Lower leg skin (tissue), 4 donors: ENCODE results near the gene PRTN3. TPM values are rescaled to one million over a fixed set of nuclear protein-coding genes. Genes with fewer than 3 reads are reported as not detected.
"Not testable (repeated sequence)": the region's sequence is repeated elsewhere in the genome, so short reads cannot be mapped to it uniquely, and the experiment has no call there.

Experiments used
- DNase-seq, 2 donors: peaks; one replicate each; pipeline ENCODE4 v3.0.0-alpha.2; 2019; ENCODE audit warnings: low spot score in 2 of 2
- H3K4me3 ChIP-seq: fragments of 200-600 bp; sonication (generic); 2 replicates; pipeline ENCODE4 v1.5.1; 2017; ENCODE audit warnings: mild to moderate bottlenecking, low read depth; ENCODE audit not compliant: poor library complexity, severe bottlenecking
- CTCF ChIP-seq, 3 donors: fragments of 450-650 bp; IDR thresholded peaks; one replicate each; pipeline ENCODE4 v1.5.1; 2016; ENCODE audit warnings: antibody characterized with exemption in 3 of 3, mild to moderate bottlenecking in 3 of 3, moderate library complexity in 2 of 3
- POLR2A ChIP-seq, 2 donors: fragments of 450-650 bp; IDR thresholded peaks; one replicate each; pipeline ENCODE4 v1.6.1; 2016 to 2017; ENCODE audit warnings: antibody characterized with exemption in 2 of 2, mild to moderate bottlenecking in 1 of 2, moderate library complexity in 1 of 2
- WGBS, 2 donors: methylation state at CpG; one replicate each; pipeline ENCODE4 v1.1.5; 2018; 5-methylcytosine and 5-hydroxymethylcytosine counted together
- intact Hi-C: fragments of 100-400 bp; cut with DNase I; formaldehyde crosslinking; loops from one replicate; pipeline ENCODE4 v1.15.0; 2023; ENCODE audit warnings: low total_unique reads
- total RNA-seq, 4 donors: library from RNA; depleted of rRNA; stranded (reverse); fragments of >200 nt; gene quantifications; one replicate each; pipeline ENCODE4 v1.1.0, GENCODE V29; 2016

PRTN3 gene
- total RNA-seq, 4 donors from 2014 or later, result 0.86 TPM; not detected in 3

- 91 to 92% methylated on average over 30 of the region's 30 CpGs for WGBS, 2 donors
- intact Hi-C loops, result no loop called here
- no peak for DNase-seq
- H3K4me3 ChIP-seq, result no peak overlapping the region
- TF ChIP-seq POLR2A (IDR thresholded peaks at IDR 0.05) (no peak), CTCF (IDR thresholded peaks at IDR 0.05) (no peak)
Observed at GRCh38 chr19:888581-889385, 48.0 kb downstream of the PRTN3 start.

GRCh38 chr19:889662-890295, 49.0 kb downstream of the PRTN3 start:
- DNase-seq, result no peak
- intact Hi-C loops, result no loop called here
- WGBS, 2 donors, result 93% methylated on average over 19 to 22 of the region's 26 CpGs
- H3K4me3 ChIP-seq, result no peak overlapping the region
- TF ChIP-seq POLR2A (IDR thresholded peaks at IDR 0.05) (no peak), CTCF (IDR thresholded peaks at IDR 0.05) (no peak)

- DNase-seq, result no peak
- intact Hi-C loops, result no loop called here
- 84 to 92% methylated on average over 18 of the region's 18 CpGs for WGBS, 2 donors
- no peak overlapping the region for H3K4me3 ChIP-seq
- no peak for TF ChIP-seq CTCF (IDR thresholded peaks at IDR 0.05)
- no peak for TF ChIP-seq POLR2A (IDR thresholded peaks at IDR 0.05)
Observed at GRCh38 chr19:890831-891230, 50.0 kb downstream of the PRTN3 start.

GRCh38 chr19:891421-892200, 50.8 kb downstream of the PRTN3 start:
- DNase-seq, H3K4me3 ChIP-seq, intact Hi-C loops: not testable (repeated sequence)
- 61 to 63% methylated on average over 31 to 46 of the region's 50 CpGs for WGBS, 2 donors

GRCh38 chr19:892243-892893, 51.6 kb downstream of the PRTN3 start:
- intact Hi-C loops, result no loop called here
- WGBS, 2 donors, result 4 to 6% methylated on average over 20 to 22 of the region's 27 CpGs
- no peak for DNase-seq
- peak overlapping the region; percentile 87 for H3K4me3 ChIP-seq
- TF ChIP-seq POLR2A (IDR thresholded peaks at IDR 0.05) (no peak), CTCF (IDR thresholded peaks at IDR 0.05) (no peak)
